Memory B cell (primary cell): Measurements from ENCODE around the gene ACOXL.

ENCODE experiments used
- ATAC-seq: fragments of 150-1000 bp; cut with Tn5 transposase; 2 replicates; pipeline ENCODE4 v1.10.0; 2021; ENCODE audit warnings: low read depth, mild to moderate bottlenecking, moderate library complexity
- DNase-seq, 2 donors: peaks; one replicate each; pipeline ENCODE4 v3.0.0; 2022; ENCODE audit warnings: low spot score in 2 of 2
- H3K27ac Mint-ChIP-seq: one replicate; pipeline ENCODE4 v1.8.0; 2022; ENCODE audit warnings: mild to moderate bottlenecking, moderate library complexity, mixed read lengths
- H3K27me3 Mint-ChIP-seq: one replicate; pipeline ENCODE4 v1.8.0; 2022; ENCODE audit warnings: mixed read lengths
- H3K36me3 Mint-ChIP-seq: one replicate; pipeline ENCODE4 v1.8.0; 2022; ENCODE audit warnings: mild to moderate bottlenecking, mixed read lengths
- H3K4me1 Mint-ChIP-seq: one replicate; pipeline ENCODE4 v1.8.0; 2022; ENCODE audit warnings: mixed read lengths
- H3K4me3 Mint-ChIP-seq: one replicate; pipeline ENCODE4 v1.8.0; 2022; ENCODE audit warnings: mild to moderate bottlenecking, moderate library complexity, mixed read lengths
- H3K9me3 Mint-ChIP-seq: one replicate; pipeline ENCODE4 v1.8.0; 2022; ENCODE audit warnings: mixed read lengths

Gene ACOXL

GRCh38 chr2:111161971-111162370 is 429.6 kb downstream of the ACOXL start:
- H3K27me3 Mint-ChIP-seq = no peaks in the 10 kb centered on the region
- ATAC-seq (no peak), DNase-seq (no peak)
- no peak overlapping the region for H3K27ac Mint-ChIP-seq
- peaks cover 22% of the 10 kb centered on the region for H3K36me3 Mint-ChIP-seq
- H3K4me1 Mint-ChIP-seq = peaks cover 25% of the 10 kb centered on the region
- H3K4me3 Mint-ChIP-seq = no peak overlapping the region
- H3K9me3 Mint-ChIP-seq = no peaks in the 10 kb centered on the region

DNA sequence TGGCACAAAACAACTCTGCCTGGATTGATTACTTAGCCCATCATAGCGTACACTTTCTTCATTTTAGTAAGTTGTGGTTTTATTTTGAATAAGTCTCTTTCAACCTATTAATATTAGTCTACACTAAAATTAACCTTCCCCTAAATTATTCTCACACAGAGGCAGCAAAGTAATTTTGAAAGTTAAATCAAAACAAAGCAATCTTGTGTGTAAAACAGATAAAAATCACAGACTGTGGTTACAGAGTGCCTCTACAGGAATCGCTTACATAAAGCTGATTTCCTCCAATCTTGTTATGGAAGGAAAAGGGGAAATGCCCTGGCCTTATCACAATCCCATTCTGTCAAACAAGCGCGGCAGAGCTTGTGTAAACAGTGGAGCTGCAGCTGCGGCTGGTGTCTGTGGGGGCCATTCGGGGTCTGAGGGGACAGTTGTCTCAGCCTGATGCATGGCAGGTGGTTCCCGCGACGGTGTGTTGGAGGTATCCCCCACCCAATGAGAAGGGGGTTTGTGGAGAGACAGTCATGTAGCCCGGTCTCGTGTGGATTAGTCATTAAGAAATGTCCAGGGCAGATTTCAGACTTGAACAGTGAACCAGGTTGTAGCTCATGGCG is 430.5 kb downstream of the ACOXL start:
- ATAC-seq (no peak), DNase-seq (no peak)
- no peak overlapping the region for H3K4me3 Mint-ChIP-seq
- no peaks in the 10 kb centered on the region for H3K27me3 Mint-ChIP-seq
- H3K4me1 Mint-ChIP-seq = peaks cover 19% of the 10 kb centered on the region
- H3K36me3 Mint-ChIP-seq = peaks cover 22% of the 10 kb centered on the region
- H3K9me3 Mint-ChIP-seq = no peaks in the 10 kb centered on the region
- peak overlapping the region; percentile 61 for H3K27ac Mint-ChIP-seq

DNA sequence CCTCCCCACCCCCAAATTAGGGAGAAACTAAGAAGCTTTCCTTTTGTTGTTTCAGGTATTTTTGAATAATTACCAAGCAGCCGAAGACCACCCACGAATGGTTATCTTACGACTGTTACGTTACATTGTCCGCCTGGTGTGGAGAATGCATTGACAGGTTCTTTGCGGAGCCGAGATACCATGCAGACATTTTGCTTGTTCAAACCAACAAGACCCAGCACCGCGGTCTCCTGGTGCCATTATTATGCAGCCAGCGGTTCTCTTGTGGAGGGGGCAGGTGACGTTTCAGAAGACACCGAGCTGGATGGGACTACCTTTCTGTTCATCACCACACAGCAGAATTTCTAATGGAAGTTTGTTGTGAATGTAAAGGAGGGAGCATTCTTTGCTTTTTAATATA is 431.7 kb downstream of the ACOXL start:
- Mint-ChIP-seq H3K36me3 (peaks cover 22% of the 10 kb centered on the region), H3K9me3 (no peaks in the 10 kb centered on the region), H3K4me1 (peaks cover 14% of the 10 kb centered on the region), H3K27ac (no peak overlapping the region), H3K27me3 (no peaks in the 10 kb centered on the region), H3K4me3 (no peak overlapping the region)
- DNase-seq (no peak), ATAC-seq (no peak)

GRCh38 chr2:111165084-111165483 is 432.7 kb downstream of the ACOXL start:
- DNase-seq = no peak

DNA sequence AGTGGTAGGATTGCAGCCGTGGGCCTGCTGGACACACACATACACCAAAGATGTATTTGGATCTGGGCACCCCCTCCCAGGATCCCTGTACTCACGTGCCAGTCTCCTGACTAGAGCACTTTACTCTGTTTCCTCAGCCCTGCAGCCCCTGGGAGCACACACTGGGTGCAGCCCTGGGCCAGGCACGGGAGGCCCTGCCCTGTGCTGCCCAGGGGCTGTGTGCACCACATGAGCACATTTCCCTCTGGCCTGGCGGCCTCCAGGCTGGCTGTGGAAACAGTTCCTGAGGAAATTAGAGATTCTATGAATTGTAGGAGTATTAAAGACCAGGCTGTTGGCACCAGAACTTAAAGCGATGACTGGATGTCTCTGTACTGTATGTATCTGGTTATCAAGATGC is 433.7 kb downstream of the ACOXL start:
- peaks cover 14% of the 10 kb centered on the region for H3K4me1 Mint-ChIP-seq
- DNase-seq (no peak), ATAC-seq (no peak)
- H3K4me3 Mint-ChIP-seq = no peak overlapping the region
- H3K36me3 Mint-ChIP-seq = peaks cover 17% of the 10 kb centered on the region
- no peak overlapping the region for H3K27ac Mint-ChIP-seq
- H3K27me3 Mint-ChIP-seq = no peaks in the 10 kb centered on the region
- no peaks in the 10 kb centered on the region for H3K9me3 Mint-ChIP-seq

More at GRCh38 chr2:111165084-111165483, 432.7 kb downstream of the ACOXL start:
- H3K4me1 Mint-ChIP-seq = peaks cover 17% of the 10 kb centered on the region
- H3K27ac Mint-ChIP-seq = no peak overlapping the region
- H3K27me3 Mint-ChIP-seq = no peaks in the 10 kb centered on the region
- no peaks in the 10 kb centered on the region for H3K9me3 Mint-ChIP-seq
- peaks cover 20% of the 10 kb centered on the region for H3K36me3 Mint-ChIP-seq
- no peak overlapping the region for H3K4me3 Mint-ChIP-seq
- no peak for ATAC-seq

GRCh38 chr2:111167076-111167862 is 434.9 kb downstream of the ACOXL start:
- H3K4me3 Mint-ChIP-seq = no peak overlapping the region
- no peak overlapping the region for H3K27ac Mint-ChIP-seq
- ATAC-seq = peak; percentile 48
- H3K27me3 Mint-ChIP-seq = no peaks in the 10 kb centered on the region
- no peaks in the 10 kb centered on the region for H3K9me3 Mint-ChIP-seq
- peaks cover 14% of the 10 kb centered on the region for H3K4me1 Mint-ChIP-seq
- no peak for DNase-seq
- H3K36me3 Mint-ChIP-seq = peaks cover 14% of the 10 kb centered on the region

- Mint-ChIP-seq H3K27ac (no peak overlapping the region), H3K4me1 (peaks cover 13% of the 10 kb centered on the region), H3K36me3 (peaks cover 12% of the 10 kb centered on the region), H3K4me3 (no peak overlapping the region), H3K9me3 (no peaks in the 10 kb centered on the region), H3K27me3 (no peaks in the 10 kb centered on the region)
- ATAC-seq (no peak), DNase-seq (no peak)
Measured at GRCh38 chr2:111167863-111168162, 435.4 kb downstream of the ACOXL start.
